Caco-2 (cell line): ENCODE data around the gene ZNF841. TPM values are rescaled to one million over a fixed set of nuclear protein-coding genes. Genes with fewer than 3 reads are reported as not detected.
"Not testable (repeated sequence)": the region's sequence is repeated elsewhere in the genome, so short reads cannot be mapped to it uniquely, and the experiment has no call there.

Experiments
- BruUV-seq: library from RNA; stranded (reverse); fragments of 400-500 nt; replicated peaks from 2 replicates; lab custom pipeline; 2021; lab: Mats Ljungman, UMichigan
- CTCF ChIA-PET: fragments of 300-600 bp; sonication (Branson Sonifier 250); formaldehyde crosslinking; loops from one replicate; lab custom pipeline; 2022; ENCODE audit warnings: antibody characterized with exemption; lab: Charles Lee
- POLR2A ChIA-PET: fragments of 300-600 bp; sonication (Branson Sonifier 250); formaldehyde crosslinking; loops from one replicate; lab custom pipeline; 2022; ENCODE audit warnings: antibody characterized with exemption; lab: Charles Lee
- DNase-seq, 2 experiments: peaks; one replicate each; pipeline versions ENCODE4 v3.0.0 to v3.0.0-alpha.2; 2020 to 2022
- H3K27me3 ChIP-seq: replicated peaks from 2 replicates; pipeline ENCODE4 v1.6.0; 2011; ENCODE audit warnings: low read length; ENCODE audit not compliant: control insufficient read depth, insufficient read depth
- H3K36me3 ChIP-seq: 2 replicates; pipeline ENCODE4 v1.5.1; 2011; ENCODE audit warnings: low read length; ENCODE audit not compliant: control insufficient read depth, insufficient read depth
- H3K4me1 ChIP-seq: fragments of 250-450 bp; sonication (Bioruptor Pico); 2 replicates; pipeline ENCODE4 v1.5.1; 2020; ENCODE audit warnings: mild to moderate bottlenecking
- H3K4me3 ChIP-seq: 2 replicates; pipeline ENCODE4 v1.5.1; 2011; ENCODE audit warnings: low read depth, mild to moderate bottlenecking, control low read depth, low read length
- H3K9me3 ChIP-seq: fragments of 250-450 bp; sonication (Bioruptor Pico); 2 replicates; pipeline ENCODE4 v1.5.1; 2020; ENCODE audit warnings: mild to moderate bottlenecking, moderate library complexity
- H3K27ac Mint-ChIP-seq: one replicate; pipeline ENCODE4 v1.8.0; 2022; ENCODE audit warnings: mixed read lengths; ENCODE audit not compliant: unreplicated experiment
- H3K27me3 Mint-ChIP-seq: one replicate; pipeline ENCODE4 v1.8.0; 2022; ENCODE audit warnings: mixed read lengths; ENCODE audit not compliant: insufficient read depth, unreplicated experiment
- H3K36me3 Mint-ChIP-seq: one replicate; pipeline ENCODE4 v1.8.0; 2022; ENCODE audit warnings: mild to moderate bottlenecking, mixed read lengths; ENCODE audit not compliant: insufficient read depth, unreplicated experiment
- H3K4me1 Mint-ChIP-seq: one replicate; pipeline ENCODE4 v1.8.0; 2022; ENCODE audit warnings: low read depth, mixed read lengths; ENCODE audit not compliant: unreplicated experiment
- H3K4me3 Mint-ChIP-seq: one replicate; pipeline ENCODE4 v1.8.0; 2022; ENCODE audit warnings: mild to moderate bottlenecking, moderate library complexity, mixed read lengths; ENCODE audit not compliant: unreplicated experiment
- H3K9me3 Mint-ChIP-seq: one replicate; pipeline ENCODE4 v1.8.0; 2022; ENCODE audit warnings: mixed read lengths; ENCODE audit not compliant: unreplicated experiment
- intact Hi-C: fragments of 100-400 bp; cut with micrococcal nuclease; formaldehyde crosslinking; loops from one replicate; pipeline ENCODE4 v1.10.0; 2022; ENCODE audit not compliant: unreplicated experiment
- total RNA-seq: library from RNA; stranded (reverse); gene quantifications from 2 replicates; pipeline ENCODE4 v1.2.3, GENCODE V29; 2022
- TF ChIP-seq, protein P1 (sequence below), 2 experiments: fragments of 200-600 bp in 1 of 2; IDR thresholded peaks; 1 replicate in 1 of 2; 2 replicates in 1 of 2; pipeline versions ENCODE4 v1.5.1 to v1.8.0; 2011 to 2022; ENCODE audit warnings: antibody characterized with exemption in 1 of 2, control low read depth in 1 of 2, inconsistent platforms in 1 of 2, low read depth in 1 of 2, low read length in 1 of 2, mild to moderate bottlenecking in 1 of 2, moderate library complexity in 1 of 2; ENCODE audit not compliant: insufficient read depth in 1 of 2, severe bottlenecking in 1 of 2, unreplicated experiment in 1 of 2

The ZNF841 gene
- total RNA-seq, 1 experiment from 2014 or later: 16.7 TPM

DNA sequence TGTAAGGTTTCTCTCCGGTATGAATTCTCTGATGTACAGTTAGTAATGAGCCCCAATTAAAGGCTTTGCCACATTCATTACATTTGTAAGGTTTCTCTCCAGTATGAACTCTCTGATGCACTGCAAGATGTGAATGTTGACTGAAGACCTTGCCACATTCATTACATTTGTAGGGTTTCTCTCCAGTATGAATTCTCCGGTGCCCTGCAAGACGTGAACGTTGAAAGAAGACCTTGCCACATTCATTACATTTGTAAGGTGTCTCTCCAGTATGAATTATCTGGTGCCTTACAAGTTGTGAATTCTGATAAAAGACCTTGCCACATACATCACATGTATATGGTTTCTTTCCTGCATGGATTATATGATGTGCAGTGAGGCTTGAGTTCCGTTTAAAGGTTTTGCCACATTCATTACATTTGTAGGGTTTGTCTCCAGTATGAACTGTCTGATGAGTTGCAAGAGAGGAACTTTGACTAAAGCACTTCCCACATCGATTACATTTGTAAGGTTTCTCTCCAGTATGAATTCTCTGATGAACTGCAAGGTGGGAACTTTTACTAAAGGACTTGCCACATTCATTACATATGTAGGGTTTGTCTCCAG lies 29.2 kb downstream of the ZNF841 start:
- no peak overlapping the region for H3K4me3 Mint-ChIP-seq
- TF ChIP-seq, protein P1, sequence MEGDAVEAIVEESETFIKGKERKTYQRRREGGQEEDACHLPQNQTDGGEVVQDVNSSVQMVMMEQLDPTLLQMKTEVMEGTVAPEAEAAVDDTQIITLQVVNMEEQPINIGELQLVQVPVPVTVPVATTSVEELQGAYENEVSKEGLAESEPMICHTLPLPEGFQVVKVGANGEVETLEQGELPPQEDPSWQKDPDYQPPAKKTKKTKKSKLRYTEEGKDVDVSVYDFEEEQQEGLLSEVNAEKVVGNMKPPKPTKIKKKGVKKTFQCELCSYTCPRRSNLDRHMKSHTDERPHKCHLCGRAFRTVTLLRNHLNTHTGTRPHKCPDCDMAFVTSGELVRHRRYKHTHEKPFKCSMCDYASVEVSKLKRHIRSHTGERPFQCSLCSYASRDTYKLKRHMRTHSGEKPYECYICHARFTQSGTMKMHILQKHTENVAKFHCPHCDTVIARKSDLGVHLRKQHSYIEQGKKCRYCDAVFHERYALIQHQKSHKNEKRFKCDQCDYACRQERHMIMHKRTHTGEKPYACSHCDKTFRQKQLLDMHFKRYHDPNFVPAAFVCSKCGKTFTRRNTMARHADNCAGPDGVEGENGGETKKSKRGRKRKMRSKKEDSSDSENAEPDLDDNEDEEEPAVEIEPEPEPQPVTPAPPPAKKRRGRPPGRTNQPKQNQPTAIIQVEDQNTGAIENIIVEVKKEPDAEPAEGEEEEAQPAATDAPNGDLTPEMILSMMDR (IDR thresholded peaks at IDR 0.05; ENCODE audit: insufficient read depth in 1 of 2, low read depth in 1 of 2, low read length in 1 of 2, severe bottlenecking in 1 of 2, unreplicated experiment in 1 of 2): no peak
- no peak overlapping the region for H3K27ac Mint-ChIP-seq
- H3K4me1 Mint-ChIP-seq: no peaks in the 10 kb centered on the region
- Histone ChIP-seq H3K9me3 (peaks cover 74% of the 10 kb centered on the region), H3K36me3 (peaks cover 7% of the 10 kb centered on the region; the same call in 1 of the 2 replicates), H3K4me1 (no peaks in the 10 kb centered on the region), H3K4me3 (no peak overlapping the region), H3K27me3 (no peaks in the 10 kb centered on the region)
- ChIA-PET POLR2A (no interaction called here), CTCF (no interaction called here)
- no peak for DNase-seq
- H3K36me3 Mint-ChIP-seq: peaks cover 60% of the 10 kb centered on the region
- H3K27me3 Mint-ChIP-seq: no peaks in the 10 kb centered on the region
- intact Hi-C loops: no loop called here
- no TSS peak for BruUV-seq
- H3K9me3 Mint-ChIP-seq: peaks cover 47% of the 10 kb centered on the region

DNA sequence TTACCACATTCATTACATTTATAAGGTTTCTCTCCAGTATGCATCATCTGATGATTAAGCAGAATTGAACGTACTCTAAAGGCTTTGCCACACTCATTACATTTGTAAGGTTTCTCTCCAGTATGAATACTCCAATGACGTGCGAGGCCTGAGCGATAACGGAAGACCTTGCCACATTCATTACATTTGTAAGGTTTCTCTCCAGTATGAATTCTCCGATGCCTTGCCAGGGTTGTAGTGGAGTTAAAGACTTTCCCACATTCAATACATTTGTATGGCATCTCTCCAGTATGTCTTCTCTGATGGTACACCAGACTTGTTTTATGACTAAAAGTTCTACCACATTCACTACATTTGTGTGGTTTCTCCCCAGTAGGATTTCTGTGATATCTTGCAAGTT lies 30.2 kb downstream of the ZNF841 start:
- intact Hi-C loops: no loop called here
- no peak overlapping the region for H3K4me3 ChIP-seq
- Mint-ChIP-seq H3K36me3 (peaks cover 52% of the 10 kb centered on the region), H3K27me3 (no peaks in the 10 kb centered on the region), H3K27ac (no peak overlapping the region), H3K4me3 (no peak overlapping the region), H3K4me1 (no peaks in the 10 kb centered on the region), H3K9me3 (peaks cover 47% of the 10 kb centered on the region)
- DNase-seq: no peak
- POLR2A ChIA-PET: no interaction called here
- peaks cover 72% of the 10 kb centered on the region for H3K9me3 ChIP-seq
- BruUV-seq: no TSS peak
- H3K27me3 ChIP-seq: no peaks in the 10 kb centered on the region
- TF ChIP-seq, protein P1 (IDR thresholded peaks at IDR 0.05; ENCODE audit: insufficient read depth in 1 of 2, low read depth in 1 of 2, low read length in 1 of 2, severe bottlenecking in 1 of 2, unreplicated experiment in 1 of 2): no peak
- no peaks in the 10 kb centered on the region for H3K4me1 ChIP-seq
- CTCF ChIA-PET: no interaction called here
- peaks cover 6% of the 10 kb centered on the region; the same call in 1 of the 2 replicates for H3K36me3 ChIP-seq

DNA sequence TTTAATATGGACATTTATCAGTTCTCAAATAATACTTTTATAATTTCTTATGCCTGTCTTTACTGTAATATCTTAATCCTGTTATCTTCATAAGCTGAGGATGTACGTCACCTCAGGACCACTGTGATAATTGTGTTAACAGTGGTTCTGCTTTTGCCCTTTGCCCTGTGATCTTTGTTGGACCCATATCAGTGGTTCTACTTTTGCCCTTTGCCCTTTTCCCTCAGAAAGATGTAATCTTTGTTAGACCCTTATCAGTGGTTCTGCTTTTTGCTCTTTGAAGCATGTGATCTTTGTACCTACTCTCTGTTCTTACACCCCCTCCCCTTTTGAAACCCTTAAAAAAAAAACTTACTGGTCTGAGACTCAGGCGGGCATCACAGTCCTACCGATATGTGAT lies 39.1 kb downstream of the ZNF841 start:
- Mint-ChIP-seq H3K9me3 (peaks cover 66% of the 10 kb centered on the region), H3K27ac (peak overlapping the region; percentile 29), H3K4me1 (peaks cover 10% of the 10 kb centered on the region), H3K36me3 (peaks cover 45% of the 10 kb centered on the region)
- intact Hi-C loops, H3K4me3 ChIP-seq, H3K36me3 ChIP-seq, CTCF ChIA-PET, POLR2A ChIA-PET, H3K27me3 ChIP-seq, H3K4me3 Mint-ChIP-seq, H3K27me3 Mint-ChIP-seq, BruUV-seq: not testable (repeated sequence)
- DNase-seq: peak in 1 of 2 experiments; percentile 13
- peaks cover 13% of the 10 kb centered on the region; the same call in 1 of the 2 replicates for H3K4me1 ChIP-seq
- H3K9me3 ChIP-seq: peaks cover 48% of the 10 kb centered on the region

DNA sequence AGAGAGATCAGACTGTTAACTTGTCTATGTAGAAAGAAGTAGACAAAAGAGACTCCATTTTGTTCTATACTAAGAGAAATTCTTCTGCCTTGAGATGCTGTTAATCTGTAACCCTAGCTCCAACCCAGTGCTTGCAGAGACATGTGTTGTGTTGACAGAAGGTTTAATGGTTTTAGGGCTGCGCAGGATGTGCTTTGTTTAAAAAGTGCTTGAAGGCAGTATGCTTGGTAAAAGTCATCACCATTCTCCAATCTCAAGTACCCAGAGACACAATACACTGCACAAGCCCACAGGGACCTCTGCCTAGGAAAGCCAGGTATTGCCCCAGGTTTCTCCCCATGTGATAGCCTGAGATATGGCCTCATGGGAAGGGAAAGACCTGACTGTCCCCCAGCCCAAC lies 43.8 kb downstream of the ZNF841 start:
- H3K36me3 Mint-ChIP-seq: peaks cover 52% of the 10 kb centered on the region
- BruUV-seq, POLR2A ChIA-PET, H3K4me3 ChIP-seq, H3K36me3 ChIP-seq, H3K27ac Mint-ChIP-seq, H3K27me3 ChIP-seq, CTCF ChIA-PET, intact Hi-C loops, H3K4me3 Mint-ChIP-seq, H3K27me3 Mint-ChIP-seq: not testable (repeated sequence)
- peaks cover 26% of the 10 kb centered on the region for H3K4me1 Mint-ChIP-seq
- H3K4me1 ChIP-seq: peaks cover 17% of the 10 kb centered on the region; the same call in 1 of the 2 replicates
- peaks cover 39% of the 10 kb centered on the region for H3K9me3 ChIP-seq
- DNase-seq: peak; percentile 32 to 53
- H3K9me3 Mint-ChIP-seq: peaks cover 64% of the 10 kb centered on the region
